Measurements from ENCODE around the gene DSCAML1. TPM values are rescaled to one million over a fixed set of nuclear protein-coding genes. Genes with fewer than 3 reads are reported as not detected.

Gene DSCAML1
- total RNA-seq, 1 experiment from 2014 or later: not detected

- no peak overlapping the region for H2AFZ ChIP-seq (ENCODE audit: low read length)
- H3K4me1 ChIP-seq (ENCODE audit: insufficient read depth, low read length): peaks cover 8% of the 10 kb centered on the region
- intact Hi-C loops (cut with micrococcal nuclease): no loop called here
- ChIA-PET CTCF (interaction anchor here (0.6 kb wide), 1 partner anchor 302 kb away, joined by 3 read pairs; no protein-coding TSS in a partner anchor), POLR2A (ENCODE audit: unreplicated experiment) (no interaction called here)
- no peaks in the 10 kb centered on the region for H3K9me3 ChIP-seq (ENCODE audit: low read length)
- H3K4me2 ChIP-seq (ENCODE audit: low read length): no peak overlapping the region
- no peaks in the 10 kb centered on the region for H3K27me3 ChIP-seq (ENCODE audit: low read length)
- no peak for ATAC-seq
- BruUV-seq (replicated peaks): no TSS peak
- TF ChIP-seq CTCF (conservative IDR thresholded peaks at IDR 0.05; ENCODE audit: low read depth, low read length) (no peak), EZH2 (IDR thresholded peaks at IDR 0.05; ENCODE audit: low read length, unreplicated experiment) (no peak), EZH2phosphoT487 (IDR thresholded peaks at IDR 0.05; ENCODE audit: borderline replicate concordance, low read length) (no peak)
- no peaks in the 10 kb centered on the region for H4K20me1 ChIP-seq (ENCODE audit: low read length)
- H3K9ac ChIP-seq (ENCODE audit: low read length): no peak overlapping the region
- H3K9me2 ChIP-seq (replicated peaks; ENCODE audit: low read length): no peaks in the 10 kb centered on the region
- no peak for DNase-seq
- no peak overlapping the region for H3K27ac ChIP-seq (ENCODE audit: low read length)
- H3K79me2 ChIP-seq (ENCODE audit: low read length): no peaks in the 10 kb centered on the region
- H3K36me3 ChIP-seq (ENCODE audit: low read depth, low read length): peaks cover 22% of the 10 kb centered on the region
- no peak overlapping the region for H3K4me3 ChIP-seq (ENCODE audit: low read length)
- no peaks in the 10 kb centered on the region for H3F3A ChIP-seq (ENCODE audit: low read length, unreplicated experiment)
These were observed 405.8 kb downstream of the DSCAML1 start for GRCh38 chr11:117391181-117391580.

GRCh38 chr11:117390743-117391142 is 406.3 kb downstream of the DSCAML1 start:
- no peak overlapping the region for H3K27ac ChIP-seq (ENCODE audit: low read length)
- H3K4me1 ChIP-seq (ENCODE audit: insufficient read depth, low read length): peaks cover 8% of the 10 kb centered on the region
- DNase-seq (no peak), ATAC-seq (no peak)
- H3K4me3 ChIP-seq (ENCODE audit: low read length): no peak overlapping the region
- no peak overlapping the region for H3K4me2 ChIP-seq (ENCODE audit: low read length)
- intact Hi-C loops (cut with micrococcal nuclease): no loop called here
- H2AFZ ChIP-seq (ENCODE audit: low read length): no peak overlapping the region
- H3K9ac ChIP-seq (ENCODE audit: low read length): no peak overlapping the region
- no peaks in the 10 kb centered on the region for H3F3A ChIP-seq (ENCODE audit: low read length, unreplicated experiment)
- TF ChIP-seq CTCF (conservative IDR thresholded peaks at IDR 0.05; ENCODE audit: low read depth, low read length) (no peak), EZH2 (IDR thresholded peaks at IDR 0.05; ENCODE audit: low read length, unreplicated experiment) (no peak), EZH2phosphoT487 (IDR thresholded peaks at IDR 0.05; ENCODE audit: borderline replicate concordance, low read length) (no peak)
- H4K20me1 ChIP-seq (ENCODE audit: low read length): no peaks in the 10 kb centered on the region
- BruUV-seq (replicated peaks): no TSS peak
- H3K9me2 ChIP-seq (replicated peaks; ENCODE audit: low read length): no peaks in the 10 kb centered on the region
- peaks cover 22% of the 10 kb centered on the region for H3K36me3 ChIP-seq (ENCODE audit: low read depth, low read length)
- CTCF ChIA-PET: interaction anchor here (0.6 kb wide), 1 partner anchor 302 kb away, joined by 3 read pairs; no protein-coding TSS in a partner anchor
- POLR2A ChIA-PET (ENCODE audit: unreplicated experiment): no interaction called here
- H3K9me3 ChIP-seq (ENCODE audit: low read length): no peaks in the 10 kb centered on the region
- no peaks in the 10 kb centered on the region for H3K27me3 ChIP-seq (ENCODE audit: low read length)
- no peaks in the 10 kb centered on the region for H3K79me2 ChIP-seq (ENCODE audit: low read length)

- Histone ChIP-seq H3K36me3 (ENCODE audit: low read depth, low read length) (peaks cover 10% of the 10 kb centered on the region; the same call in 1 of the 2 replicates), H2AFZ (ENCODE audit: low read length) (no peak overlapping the region), H3K9me3 (ENCODE audit: low read length) (no peaks in the 10 kb centered on the region), H3K79me2 (ENCODE audit: low read length) (no peaks in the 10 kb centered on the region), H3K9me2 (replicated peaks; ENCODE audit: low read length) (no peaks in the 10 kb centered on the region), H3K4me1 (ENCODE audit: insufficient read depth, low read length) (peaks cover 21% of the 10 kb centered on the region), H4K20me1 (ENCODE audit: low read length) (no peaks in the 10 kb centered on the region), H3K4me2 (ENCODE audit: low read length) (no peak overlapping the region), H3F3A (ENCODE audit: low read length, unreplicated experiment) (no peaks in the 10 kb centered on the region), H3K4me3 (ENCODE audit: low read length) (no peak overlapping the region), H3K9ac (ENCODE audit: low read length) (no peak overlapping the region), H3K27me3 (ENCODE audit: low read length) (no peaks in the 10 kb centered on the region), H3K27ac (ENCODE audit: low read length) (no peak overlapping the region)
- DNase-seq (no peak), ATAC-seq (no peak)
- TF ChIP-seq CTCF (conservative IDR thresholded peaks at IDR 0.05; ENCODE audit: low read depth, low read length) (no peak), EZH2 (IDR thresholded peaks at IDR 0.05; ENCODE audit: low read length, unreplicated experiment) (no peak), EZH2phosphoT487 (IDR thresholded peaks at IDR 0.05; ENCODE audit: borderline replicate concordance, low read length) (no peak)
- no TSS peak for BruUV-seq (replicated peaks)
- intact Hi-C loops (cut with micrococcal nuclease): no loop called here
- ChIA-PET POLR2A (ENCODE audit: unreplicated experiment) (interaction anchor here (0.6 kb wide), 1 partner anchor 114 kb away, joined by 4 read pairs; no protein-coding TSS in a partner anchor), CTCF (no interaction called here)
These were observed 408.8 kb downstream of the DSCAML1 start for GRCh38 chr11:117387992-117388755.
